Measurements from ENCODE around the gene MAPK12. TPM values are rescaled to one million over a fixed set of nuclear protein-coding genes. Genes with fewer than 3 reads are reported as not detected.
A peak's percentile ranks its signal among the peaks of the same experiment; 100 is the strongest.

The MAPK12 gene
- polyA plus RNA-seq, 4 donors: 0.45 to 7.1 (median 3.6) TPM

DNA sequence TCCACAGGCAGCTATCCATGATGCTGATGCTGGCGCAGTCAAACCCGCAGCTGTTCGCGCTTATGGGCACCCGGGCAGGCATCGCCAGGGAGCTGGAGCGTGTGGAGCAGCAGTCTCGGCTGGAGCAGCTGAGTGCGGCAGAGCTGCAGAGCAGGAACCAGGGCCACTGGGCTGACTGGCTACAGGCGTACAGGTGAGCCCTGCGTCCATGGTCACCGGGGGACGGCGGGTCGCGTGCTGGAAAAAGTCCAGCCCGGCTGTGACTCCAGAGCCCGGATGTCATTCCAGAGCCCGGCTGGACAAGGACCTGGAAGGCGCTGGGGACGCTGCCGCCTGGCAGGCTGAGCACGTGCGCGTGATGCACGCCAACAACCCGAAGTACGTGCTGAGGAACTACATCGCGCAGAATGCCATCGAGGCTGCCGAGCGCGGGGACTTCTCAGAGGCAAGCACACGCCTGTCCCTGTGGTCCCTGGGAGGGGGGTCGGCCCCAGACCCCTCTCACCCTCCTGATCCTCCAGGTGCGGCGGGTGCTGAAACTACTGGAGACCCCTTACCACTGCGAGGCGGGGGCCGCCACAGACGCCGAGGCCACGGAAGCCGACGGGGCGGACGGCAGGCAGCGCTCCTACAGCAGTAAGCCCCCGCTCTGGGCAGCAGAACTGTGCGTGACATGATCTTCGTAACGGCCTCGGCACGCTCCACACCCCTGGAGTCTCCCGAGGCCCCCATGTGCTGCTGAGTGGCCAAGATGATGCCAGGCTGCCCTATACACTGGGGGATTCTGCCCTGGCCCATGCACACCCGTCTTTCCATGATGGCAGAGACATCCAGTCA lies 44.6 kb downstream of the MAPK12 start:
- H3K4me1 ChIP-seq (ENCODE audit: control insufficient read depth in 3 of 3, insufficient read depth in 2 of 3, low read depth in 1 of 3, low read length in 2 of 3): no peaks in the 10 kb centered on the region
- H3K36me3 ChIP-seq (ENCODE audit: control insufficient read depth in 3 of 3, insufficient read depth in 2 of 3, low read depth in 1 of 3, low read length in 3 of 3): peaks cover 5 to 94% (median 16%) of the 10 kb centered on the region in 3 donors
- FAIRE-seq (no peak), DNase-seq (no peak)
- WGBS, 3 donors: 94 to 95% (median 94%) methylated on average over 53 to 57 of the region's 57 CpGs
- no peak overlapping the region for H3K4me3 ChIP-seq (ENCODE audit: low read depth in 1 of 3, low read length in 3 of 3)
- H3K27me3 ChIP-seq (ENCODE audit: control insufficient read depth in 3 of 3, insufficient read depth in 3 of 3, low read length in 3 of 3): no peaks in the 10 kb centered on the region
- no peak overlapping the region for H3K27ac ChIP-seq (ENCODE audit: low read depth in 1 of 3, low read length in 2 of 3)
- H3K9me3 ChIP-seq (ENCODE audit: control insufficient read depth in 2 of 2, insufficient read depth in 1 of 2, low read depth in 1 of 2, low read length in 1 of 2): no peaks in the 10 kb centered on the region

DNA sequence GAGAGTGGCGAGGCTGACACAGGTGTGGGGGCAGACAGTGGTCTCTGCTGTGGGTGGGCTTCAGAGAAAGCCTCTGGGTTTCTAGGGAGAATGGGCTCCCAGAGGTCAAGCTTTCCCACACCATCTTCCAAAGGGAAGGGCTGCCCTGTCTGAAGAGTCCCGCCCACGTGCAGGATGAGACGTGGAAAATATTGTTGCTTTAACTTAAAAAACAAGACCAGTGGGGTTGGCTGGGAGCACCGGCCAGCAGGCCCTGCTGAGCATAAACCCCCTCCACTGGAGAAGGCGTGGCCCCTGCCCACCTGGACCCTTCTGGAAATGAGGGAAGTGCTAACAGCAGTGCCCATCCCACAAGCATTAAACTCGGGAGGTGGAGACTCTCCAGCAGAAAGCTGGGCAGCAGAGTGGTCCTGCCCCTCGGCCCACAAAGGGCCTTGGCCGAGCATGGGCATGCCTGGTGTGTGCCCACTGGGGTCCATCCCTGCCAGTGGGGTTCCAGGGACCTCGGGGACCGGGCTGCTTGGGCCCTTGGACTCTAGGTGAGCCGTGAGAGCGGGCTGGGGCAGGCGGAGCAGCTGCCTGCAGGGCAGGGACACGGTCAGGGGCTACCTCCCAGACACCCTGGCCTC lies 45.3 kb downstream of the MAPK12 start:
- FAIRE-seq: no peak
- WGBS, 3 donors: 86 to 89% (median 88%) methylated on average over 15 of the region's 15 CpGs
- H3K36me3 ChIP-seq (ENCODE audit: control insufficient read depth in 3 of 3, insufficient read depth in 2 of 3, low read depth in 1 of 3, low read length in 3 of 3): peaks cover 5 to 92% (median 18%) of the 10 kb centered on the region in 3 donors

DNA sequence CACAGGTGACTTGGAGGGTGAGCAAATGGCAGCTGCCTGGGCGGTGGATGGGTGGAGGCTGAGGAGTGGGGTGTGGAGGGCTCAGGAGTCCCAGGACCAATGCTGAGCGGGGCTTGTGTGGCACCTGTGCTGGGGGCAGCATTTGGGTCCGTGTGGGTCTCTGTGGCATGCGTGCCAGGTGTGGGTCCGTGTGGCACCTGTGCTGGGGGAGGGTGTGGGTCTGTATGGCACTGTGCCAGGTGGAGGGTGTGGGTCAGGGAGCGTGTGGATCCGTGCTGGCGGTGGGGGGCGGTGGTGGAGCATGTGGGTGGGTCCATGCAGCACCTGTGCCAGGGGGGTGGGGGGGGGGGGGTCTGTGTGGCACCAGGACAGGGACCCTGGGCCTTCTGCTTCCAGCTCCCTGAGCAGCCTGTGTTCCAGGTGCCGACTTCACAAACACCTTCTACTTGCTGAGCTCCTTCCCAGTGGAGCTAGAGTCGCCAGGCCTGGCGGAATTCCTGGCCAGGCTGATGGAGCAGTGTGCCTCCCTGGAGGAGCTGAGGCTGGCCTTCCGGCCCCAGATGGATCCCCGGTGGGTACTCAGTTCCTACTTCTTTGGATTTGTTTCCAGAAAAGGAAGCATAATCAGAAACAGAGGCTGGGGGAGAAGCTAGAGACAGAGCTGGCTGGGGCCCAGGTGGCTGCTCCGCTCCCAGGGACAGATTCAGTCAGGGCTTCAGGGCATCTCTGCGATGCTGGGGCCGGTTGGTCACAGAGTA lies 46.0 kb downstream of the MAPK12 start:
- Histone ChIP-seq H3K9me3 (ENCODE audit: control insufficient read depth in 2 of 2, insufficient read depth in 1 of 2, low read depth in 1 of 2, low read length in 1 of 2) (no peaks in the 10 kb centered on the region), H3K27ac (ENCODE audit: low read depth in 1 of 3, low read length in 2 of 3) (no peak overlapping the region), H3K4me3 (ENCODE audit: low read depth in 1 of 3, low read length in 3 of 3) (no peak overlapping the region), H3K4me1 (ENCODE audit: control insufficient read depth in 3 of 3, insufficient read depth in 2 of 3, low read depth in 1 of 3, low read length in 2 of 3) (no peaks in the 10 kb centered on the region), H3K27me3 (ENCODE audit: control insufficient read depth in 3 of 3, insufficient read depth in 3 of 3, low read length in 3 of 3) (no peaks in the 10 kb centered on the region), H3K36me3 (ENCODE audit: control insufficient read depth in 3 of 3, insufficient read depth in 2 of 3, low read depth in 1 of 3, low read length in 3 of 3) (peaks cover 5 to 92% (median 20%) of the 10 kb centered on the region in 3 donors)
- no peak for DNase-seq
- no peak for FAIRE-seq
- 72 to 78% (median 77%) methylated on average over 14 to 17 of the region's 17 CpGs for WGBS, 3 donors

More for the DNA sequence above, 45.3 kb downstream of the MAPK12 start:
- Histone ChIP-seq H3K4me3 (ENCODE audit: low read depth in 1 of 3, low read length in 3 of 3) (no peak overlapping the region), H3K27me3 (ENCODE audit: control insufficient read depth in 3 of 3, insufficient read depth in 3 of 3, low read length in 3 of 3) (no peaks in the 10 kb centered on the region), H3K9me3 (ENCODE audit: control insufficient read depth in 2 of 2, insufficient read depth in 1 of 2, low read depth in 1 of 2, low read length in 1 of 2) (no peaks in the 10 kb centered on the region), H3K27ac (ENCODE audit: low read depth in 1 of 3, low read length in 2 of 3) (no peak overlapping the region), H3K4me1 (ENCODE audit: control insufficient read depth in 3 of 3, insufficient read depth in 2 of 3, low read depth in 1 of 3, low read length in 2 of 3) (no peaks in the 10 kb centered on the region)
- DNase-seq: no peak

DNA sequence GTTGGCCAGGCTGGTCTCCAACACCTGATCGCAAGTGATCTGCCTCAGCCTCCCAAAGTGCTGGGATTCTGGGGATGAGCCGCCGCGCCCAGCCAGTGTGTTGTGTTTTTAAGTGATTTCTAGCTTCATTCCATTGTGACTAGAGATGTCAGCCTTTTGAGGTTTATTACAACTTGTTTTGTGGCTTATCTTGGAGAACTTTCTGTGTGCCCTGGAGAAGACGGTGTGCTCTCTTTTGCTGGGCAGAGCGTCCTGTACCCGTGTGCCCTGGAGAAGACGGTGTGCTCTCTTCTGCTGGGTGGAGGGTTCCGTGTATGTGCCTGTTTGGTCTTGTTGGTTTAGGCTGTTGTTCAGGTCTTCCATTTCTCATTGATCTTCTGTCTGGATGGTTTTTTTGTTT lies 48.2 kb downstream of the MAPK12 start:
- H3K4me3 ChIP-seq (ENCODE audit: low read depth in 1 of 3, low read length in 3 of 3): no peak overlapping the region
- no peaks in the 10 kb centered on the region for H3K9me3 ChIP-seq (ENCODE audit: control insufficient read depth in 2 of 2, insufficient read depth in 1 of 2, low read depth in 1 of 2, low read length in 1 of 2)
- FAIRE-seq: no peak
- H3K27ac ChIP-seq (ENCODE audit: low read depth in 1 of 3, low read length in 2 of 3): no peak overlapping the region
- DNase-seq: no peak
- H3K27me3 ChIP-seq (ENCODE audit: control insufficient read depth in 3 of 3, insufficient read depth in 3 of 3, low read length in 3 of 3): no peaks in the 10 kb centered on the region
- H3K4me1 ChIP-seq (ENCODE audit: control insufficient read depth in 3 of 3, insufficient read depth in 2 of 3, low read depth in 1 of 3, low read length in 2 of 3): no peaks in the 10 kb centered on the region
- H3K36me3 ChIP-seq (ENCODE audit: control insufficient read depth in 3 of 3, insufficient read depth in 2 of 3, low read depth in 1 of 3, low read length in 3 of 3): peaks cover 5 to 92% (median 22%) of the 10 kb centered on the region in 3 donors
- 95 to 98% (median 97%) methylated on average over 9 of the region's 9 CpGs for WGBS, 3 donors

DNA sequence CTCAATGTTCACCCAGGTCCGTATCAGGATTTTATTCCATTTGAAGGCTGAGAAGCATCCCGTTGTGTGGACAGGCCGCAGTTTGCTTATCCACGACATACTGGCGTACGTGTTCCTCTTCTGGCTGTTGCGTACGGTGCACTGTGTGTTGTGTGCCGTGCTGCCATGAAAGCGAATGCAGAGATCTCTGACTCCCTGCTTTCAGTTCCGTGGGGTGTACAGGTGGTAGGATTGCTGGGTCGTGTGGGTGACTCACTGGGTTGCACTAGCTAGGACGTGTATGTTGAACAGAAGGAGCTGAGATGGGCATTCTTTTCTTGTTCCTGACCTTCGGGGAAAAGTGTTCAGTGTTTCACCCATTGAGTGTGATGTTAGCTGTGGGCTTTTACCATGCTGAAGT lies 50.3 kb downstream of the MAPK12 start:
- Histone ChIP-seq H3K27ac (ENCODE audit: low read depth in 1 of 3, low read length in 2 of 3) (no peak overlapping the region), H3K4me1 (ENCODE audit: control insufficient read depth in 3 of 3, insufficient read depth in 2 of 3, low read depth in 1 of 3, low read length in 2 of 3) (no peaks in the 10 kb centered on the region), H3K27me3 (ENCODE audit: control insufficient read depth in 3 of 3, insufficient read depth in 3 of 3, low read length in 3 of 3) (no peaks in the 10 kb centered on the region), H3K9me3 (ENCODE audit: control insufficient read depth in 2 of 2, insufficient read depth in 1 of 2, low read depth in 1 of 2, low read length in 1 of 2) (no peaks in the 10 kb centered on the region), H3K4me3 (ENCODE audit: low read depth in 1 of 3, low read length in 3 of 3) (no peak overlapping the region), H3K36me3 (ENCODE audit: control insufficient read depth in 3 of 3, insufficient read depth in 2 of 3, low read depth in 1 of 3, low read length in 3 of 3) (peaks cover 3 to 92% (median 16%) of the 10 kb centered on the region in 3 donors)
- WGBS, 3 donors: 89 to 91% (median 90%) methylated on average over 14 of the region's 14 CpGs
- DNase-seq (no peak), FAIRE-seq (no peak)

DNA sequence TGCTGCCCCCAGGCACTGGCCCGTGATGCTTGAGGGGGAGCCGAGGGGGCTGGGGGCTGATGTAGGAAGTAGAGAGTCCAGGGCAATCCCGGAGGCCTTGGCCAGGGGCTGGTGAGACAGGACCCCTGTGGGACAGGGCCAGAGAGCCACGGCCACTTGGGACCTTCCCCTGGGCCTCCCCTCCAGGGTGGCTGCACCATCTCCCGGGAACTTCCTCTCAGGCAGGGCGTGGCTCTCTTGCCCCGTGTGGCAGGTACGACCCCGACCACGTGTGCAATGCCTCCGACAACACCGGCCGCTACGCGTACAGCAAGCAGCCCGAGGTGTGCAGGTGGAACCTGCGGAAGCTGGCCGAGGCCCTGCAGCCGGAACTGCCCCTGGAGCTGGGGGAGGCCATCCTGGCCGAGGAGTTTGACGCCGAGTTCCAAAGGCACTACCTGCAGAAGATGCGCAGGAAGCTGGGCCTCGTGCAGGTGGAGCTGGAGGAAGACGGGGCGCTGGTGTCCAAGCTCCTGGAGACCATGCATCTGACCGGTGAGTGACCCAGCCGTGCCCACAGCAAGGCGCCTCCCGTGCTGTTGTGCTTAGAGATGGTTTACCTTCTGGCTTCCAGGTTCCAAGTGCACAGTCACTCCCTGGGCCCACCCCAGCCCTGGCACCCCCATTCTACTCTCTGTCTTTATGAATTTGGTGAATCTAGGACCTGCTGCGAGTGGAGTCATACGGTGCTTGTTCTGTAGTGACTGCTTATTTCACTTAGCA lies 50.9 kb downstream of the MAPK12 start:
- Histone ChIP-seq H3K27me3 (ENCODE audit: control insufficient read depth in 3 of 3, insufficient read depth in 3 of 3, low read length in 3 of 3) (no peaks in the 10 kb centered on the region), H3K27ac (ENCODE audit: low read depth in 1 of 3, low read length in 2 of 3) (no peak overlapping the region), H3K9me3 (ENCODE audit: control insufficient read depth in 2 of 2, insufficient read depth in 1 of 2, low read depth in 1 of 2, low read length in 1 of 2) (no peaks in the 10 kb centered on the region), H3K4me1 (ENCODE audit: control insufficient read depth in 3 of 3, insufficient read depth in 2 of 3, low read depth in 1 of 3, low read length in 2 of 3) (no peaks in the 10 kb centered on the region), H3K36me3 (ENCODE audit: control insufficient read depth in 3 of 3, insufficient read depth in 2 of 3, low read depth in 1 of 3, low read length in 3 of 3) (peaks cover 3 to 92% (median 16%) of the 10 kb centered on the region in 3 donors), H3K4me3 (ENCODE audit: low read depth in 1 of 3, low read length in 3 of 3) (no peak overlapping the region)
- 85 to 90% (median 87%) methylated on average over 30 to 32 of the region's 32 CpGs for WGBS, 3 donors
- DNase-seq (no peak), FAIRE-seq (no peak)

DNA sequence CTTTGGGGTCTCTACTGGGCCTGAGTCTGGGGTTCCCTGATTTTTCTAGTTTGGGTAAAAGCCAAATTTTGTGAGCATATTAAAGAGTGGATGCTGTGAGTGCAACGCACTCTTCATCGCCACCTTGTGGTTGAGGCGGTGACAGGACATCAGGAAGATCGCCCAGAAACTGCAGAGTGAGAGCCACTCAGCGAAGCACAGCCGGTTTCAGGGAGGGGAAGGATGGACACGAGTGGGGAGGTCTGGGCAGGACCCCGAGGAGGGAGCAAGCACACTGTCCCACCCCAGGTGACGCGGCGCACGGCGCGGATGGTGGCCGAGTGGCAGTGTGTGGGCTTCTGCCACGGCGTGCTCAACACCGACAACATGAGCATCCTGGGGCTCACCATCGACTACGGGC lies 51.6 kb downstream of the MAPK12 start:
- Histone ChIP-seq H3K27me3 (ENCODE audit: control insufficient read depth in 3 of 3, insufficient read depth in 3 of 3, low read length in 3 of 3) (no peaks in the 10 kb centered on the region), H3K36me3 (ENCODE audit: control insufficient read depth in 3 of 3, insufficient read depth in 2 of 3, low read depth in 1 of 3, low read length in 3 of 3) (peaks cover 3 to 92% (median 16%) of the 10 kb centered on the region in 3 donors)
- no peak for FAIRE-seq

More for the DNA sequence above, 51.6 kb downstream of the MAPK12 start:
- peak; percentile 68 to 69 for DNase-seq
- peaks cover 0 to 2% (median 0%) of the 10 kb centered on the region in 3 donors for H3K4me1 ChIP-seq (ENCODE audit: control insufficient read depth in 3 of 3, insufficient read depth in 2 of 3, low read depth in 1 of 3, low read length in 2 of 3)
- WGBS, 3 donors: 58 to 62% (median 59%) methylated on average over 20 of the region's 20 CpGs
- H3K4me3 ChIP-seq (ENCODE audit: low read depth in 1 of 3, low read length in 3 of 3): no peak overlapping the region
- no peaks in the 10 kb centered on the region for H3K9me3 ChIP-seq (ENCODE audit: control insufficient read depth in 2 of 2, insufficient read depth in 1 of 2, low read depth in 1 of 2, low read length in 1 of 2)
- H3K27ac ChIP-seq (ENCODE audit: low read depth in 1 of 3, low read length in 2 of 3): no peak overlapping the region
